NB4 (cell line): Measurements from ENCODE around the gene CES1.

Experiments
- CTCF ChIP-seq: IDR thresholded peaks from one replicate; pipeline ENCODE4 v1.5.1; 2012; ENCODE audit warnings: low read depth, low read length
- MYC ChIP-seq: IDR thresholded peaks from 2 replicates; pipeline ENCODE4 v1.6.1; 2011; ENCODE audit warnings: low read depth, low read length
- POLR2A ChIP-seq: IDR thresholded peaks from 2 replicates; pipeline ENCODE4 v1.6.1; 2011; ENCODE audit warnings: mild to moderate bottlenecking; ENCODE audit not compliant: insufficient read length; ENCODE audit errors: extremely low read depth
- TF ChIP-seq, protein P1 (sequence below): IDR thresholded peaks from 2 replicates; pipeline ENCODE4 v1.6.1; 2011; ENCODE audit warnings: low read depth, low read length

DNA sequence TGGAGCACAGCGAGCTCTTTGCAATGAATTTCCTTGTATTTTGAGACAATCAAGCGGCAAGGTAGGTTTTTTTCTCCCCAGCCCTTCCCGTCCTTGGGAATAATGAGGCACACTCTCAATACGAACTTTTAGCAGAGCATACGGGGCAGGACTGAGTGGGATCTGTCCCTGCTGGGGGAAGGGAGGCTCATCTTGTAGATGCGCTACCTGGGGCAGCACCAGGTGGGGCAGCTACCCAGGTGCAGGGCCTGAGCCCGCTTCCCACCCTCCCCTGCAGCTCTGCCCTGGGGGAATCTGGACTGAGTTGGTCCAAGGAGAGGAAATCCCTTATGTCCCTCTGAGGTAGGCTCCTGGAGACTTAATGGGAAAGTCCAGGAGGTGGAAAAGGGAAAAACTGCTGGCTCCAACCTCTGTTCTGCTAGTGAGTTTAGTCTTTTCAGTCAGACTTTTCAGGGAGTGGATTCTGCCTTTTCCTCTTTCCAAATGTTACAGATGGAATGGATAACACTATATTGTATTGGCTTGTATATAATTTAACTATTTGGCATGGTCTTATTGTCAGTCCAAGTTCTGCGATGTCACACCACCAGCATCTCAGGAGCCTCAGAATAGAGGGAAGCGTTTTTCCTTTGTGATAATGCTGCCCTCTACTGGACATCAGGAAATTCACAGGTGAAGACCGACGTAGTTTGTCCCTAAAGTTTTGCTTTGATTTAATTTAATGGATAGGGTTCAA is 9.6 kb upstream of the CES1 start:
- TF ChIP-seq POLR2A (no peak), CTCF (peak; percentile 57), MYC (no peak)
- TF ChIP-seq, protein P1, sequence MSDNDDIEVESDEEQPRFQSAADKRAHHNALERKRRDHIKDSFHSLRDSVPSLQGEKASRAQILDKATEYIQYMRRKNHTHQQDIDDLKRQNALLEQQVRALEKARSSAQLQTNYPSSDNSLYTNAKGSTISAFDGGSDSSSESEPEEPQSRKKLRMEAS: no peak
